Measurements from ENCODE around the gene CCDC152.
"Not testable (repeated sequence)": the region's sequence is repeated elsewhere in the genome, so short reads cannot be mapped to it uniquely, and the experiment has no call there.

The CCDC152 gene, protein sequence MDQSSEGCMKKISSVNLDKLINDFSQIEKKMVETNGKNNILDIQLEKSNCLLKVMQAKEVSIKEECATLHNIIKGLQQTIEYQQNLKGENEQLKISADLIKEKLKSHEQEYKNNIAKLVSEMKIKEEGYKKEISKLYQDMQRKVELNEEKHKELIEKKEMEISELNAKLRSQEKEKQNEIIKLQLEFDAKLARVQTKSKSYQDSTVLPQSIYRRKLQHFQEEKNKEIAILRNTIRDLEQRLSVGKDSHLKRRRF

DNA sequence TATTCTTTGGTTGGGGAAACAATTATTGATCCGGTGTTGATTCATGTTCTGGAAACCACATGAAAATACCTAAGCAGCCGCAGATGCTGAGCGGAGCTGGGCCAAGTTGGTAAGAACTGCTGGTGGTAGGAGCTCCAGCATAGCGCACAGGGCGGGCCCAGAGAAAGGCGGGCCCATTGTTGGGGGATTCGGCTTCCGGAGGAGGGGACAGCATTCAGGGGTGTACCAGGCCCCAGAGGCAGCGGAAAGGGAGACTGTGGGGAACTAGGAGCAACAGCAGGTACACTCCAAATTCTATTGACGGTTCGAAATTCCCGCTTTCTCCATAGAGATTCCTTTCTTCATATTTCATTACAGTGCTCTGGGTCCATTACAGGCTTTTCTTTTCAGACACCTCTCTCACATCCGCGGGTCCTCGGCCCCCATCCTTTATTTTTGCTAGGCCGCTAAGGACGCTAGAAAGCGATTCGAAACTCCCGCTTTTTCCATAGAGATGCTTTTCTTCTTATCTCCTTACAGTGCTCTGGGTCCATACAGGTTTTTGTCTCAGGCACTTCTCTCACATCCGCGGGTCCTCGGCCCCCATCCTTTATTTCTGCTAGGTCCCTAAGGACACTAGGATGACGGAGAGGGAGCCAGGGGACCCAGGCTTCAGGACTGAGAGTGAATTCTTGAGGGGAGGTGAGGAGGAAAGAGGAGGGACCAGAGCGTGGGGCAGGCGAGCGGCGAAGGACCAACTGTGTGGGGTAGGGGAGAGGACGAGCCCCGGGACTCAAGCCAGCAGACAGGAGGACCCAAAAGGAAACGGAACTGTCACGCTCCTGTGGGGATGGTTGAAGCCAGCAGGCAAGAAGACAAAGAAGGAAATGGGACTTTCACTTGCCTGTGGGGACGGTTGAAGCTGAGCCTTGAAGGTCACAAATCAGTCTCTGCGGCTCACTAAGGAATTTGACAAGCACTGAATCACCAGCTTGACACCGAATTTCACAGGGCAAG is at the start of gene CCDC152:
TSS of gene CCDC152 (plus strand) at position 213 of the 996 bp plus-strand sequence. CDS start 2,304 bp downstream, outside the sequence.
- DNase-seq = no peak

DNA sequence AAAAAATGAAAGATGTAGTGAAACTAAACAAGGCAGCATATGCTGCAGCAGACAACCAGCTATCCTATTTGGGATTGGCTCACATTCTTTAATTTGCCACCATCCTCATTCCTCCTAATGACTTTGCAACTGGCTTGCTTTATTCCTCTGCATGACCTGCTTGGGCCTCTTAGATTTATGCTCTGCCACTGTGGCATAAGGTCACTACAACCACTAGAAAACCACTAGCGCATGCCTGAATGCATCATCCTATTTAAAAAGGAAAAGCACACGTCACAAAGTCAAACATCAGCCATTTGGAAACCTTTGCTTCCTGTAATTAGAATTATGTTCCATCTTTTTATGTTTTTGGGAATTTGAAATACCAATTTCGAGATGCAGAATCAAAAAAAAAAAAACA is 40.8 kb upstream of the CCDC152 start:
- DNase-seq = no peak

DNA sequence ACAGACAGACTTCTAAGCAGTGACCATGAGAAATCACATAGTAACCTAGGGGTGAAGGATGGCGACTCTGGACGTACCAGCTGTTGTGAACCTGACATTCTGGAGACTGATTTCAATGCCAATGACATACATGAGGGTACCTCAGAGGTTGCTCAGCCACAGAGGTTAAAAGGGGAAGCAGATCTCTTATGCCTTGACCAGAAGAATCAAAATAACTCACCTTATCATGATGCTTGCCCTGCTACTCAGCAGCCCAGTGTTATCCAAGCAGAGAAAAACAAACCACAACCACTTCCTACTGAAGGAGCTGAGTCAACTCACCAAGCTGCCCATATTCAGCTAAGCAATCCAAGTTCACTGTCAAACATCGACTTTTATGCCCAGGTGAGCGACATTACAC is 38.0 kb upstream of the CCDC152 start:
- DNase-seq = no peak

DNA sequence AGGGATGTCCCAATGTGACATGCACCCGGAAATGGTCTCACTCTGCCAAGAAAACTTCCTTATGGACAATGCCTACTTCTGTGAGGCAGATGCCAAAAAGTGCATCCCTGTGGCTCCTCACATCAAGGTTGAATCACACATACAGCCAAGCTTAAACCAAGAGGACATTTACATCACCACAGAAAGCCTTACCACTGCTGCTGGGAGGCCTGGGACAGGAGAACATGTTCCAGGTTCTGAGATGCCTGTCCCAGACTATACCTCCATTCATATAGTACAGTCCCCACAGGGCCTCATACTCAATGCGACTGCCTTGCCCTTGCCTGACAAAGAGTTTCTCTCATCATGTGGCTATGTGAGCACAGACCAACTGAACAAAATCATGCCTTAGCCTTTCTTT is 37.6 kb upstream of the CCDC152 start:
- DNase-seq = no peak

DNA sequence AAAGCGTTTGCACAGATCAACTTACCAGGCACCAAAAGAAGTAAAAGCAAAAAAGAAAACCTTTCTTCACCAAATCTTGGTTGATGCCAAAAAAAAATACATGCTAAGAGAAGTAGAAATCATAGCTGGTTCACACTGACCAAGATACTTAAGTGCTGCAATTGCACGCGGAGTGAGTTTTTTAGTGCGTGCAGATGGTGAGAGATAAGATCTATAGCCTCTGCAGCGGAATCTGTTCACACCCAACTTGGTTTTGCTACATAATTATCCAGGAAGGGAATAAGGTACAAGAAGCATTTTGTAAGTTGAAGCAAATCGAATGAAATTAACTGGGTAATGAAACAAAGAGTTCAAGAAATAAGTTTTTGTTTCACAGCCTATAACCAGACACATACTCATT is 36.4 kb upstream of the CCDC152 start:
- DNase-seq = no peak

DNA sequence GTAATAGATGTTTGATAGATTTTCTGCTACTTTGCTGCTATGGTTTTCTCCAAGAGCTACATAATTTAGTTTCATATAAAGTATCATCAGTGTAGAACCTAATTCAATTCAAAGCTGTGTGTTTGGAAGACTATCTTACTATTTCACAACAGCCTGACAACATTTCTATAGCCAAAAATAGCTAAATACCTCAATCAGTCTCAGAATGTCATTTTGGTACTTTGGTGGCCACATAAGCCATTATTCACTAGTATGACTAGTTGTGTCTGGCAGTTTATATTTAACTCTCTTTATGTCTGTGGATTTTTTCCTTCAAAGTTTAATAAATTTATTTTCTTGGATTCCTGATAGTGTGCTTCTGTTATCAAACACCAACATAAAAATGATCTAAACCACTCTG is 35.1 kb upstream of the CCDC152 start:
- DNase-seq = no peak

DNA sequence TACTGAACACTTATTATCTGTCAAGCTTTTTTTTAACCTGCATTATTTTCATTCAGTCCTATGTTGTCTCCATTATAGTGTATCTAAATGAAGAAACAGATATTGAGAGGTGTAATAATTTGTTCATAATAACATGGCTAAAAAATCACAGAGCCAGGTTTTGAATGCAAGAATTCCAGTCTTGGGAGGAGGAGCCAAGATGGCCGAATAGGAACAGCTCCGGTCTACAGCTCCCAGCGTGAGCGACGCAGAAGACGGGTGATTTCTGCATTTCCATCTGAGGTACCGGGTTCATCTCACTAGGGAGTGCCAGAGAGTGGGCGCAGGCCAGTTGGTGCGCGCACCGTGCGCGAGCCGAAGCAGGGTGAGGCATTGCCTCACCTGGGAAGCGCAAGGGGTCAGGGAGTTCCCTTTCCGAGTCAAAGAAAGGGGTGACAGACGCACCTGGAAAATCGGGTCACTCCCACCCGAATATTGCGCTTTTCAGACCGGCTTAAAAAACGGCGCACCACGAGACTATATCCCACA is 22.0 kb upstream of the CCDC152 start:
- DNase-seq = not testable (repeated sequence)

DNA sequence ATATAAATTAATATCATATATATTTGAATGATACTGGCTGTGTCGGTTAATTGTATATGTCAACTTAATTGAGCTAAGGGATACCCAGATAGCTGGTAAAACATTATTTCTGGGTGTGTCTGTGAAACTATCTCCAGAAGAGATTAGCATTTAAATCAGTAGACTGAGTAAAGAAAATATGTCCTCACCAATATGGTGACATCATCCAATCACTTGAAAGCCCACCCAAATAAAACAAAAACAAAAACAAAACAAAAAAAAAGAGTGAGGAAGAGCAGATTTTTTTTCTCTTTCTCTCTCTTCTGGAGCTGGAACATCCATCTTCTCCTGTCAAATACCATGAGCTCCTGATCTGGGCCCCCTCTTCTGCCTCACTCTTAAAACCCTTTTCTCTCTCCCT is 15.7 kb upstream of the CCDC152 start:
- no peak for DNase-seq

DNA sequence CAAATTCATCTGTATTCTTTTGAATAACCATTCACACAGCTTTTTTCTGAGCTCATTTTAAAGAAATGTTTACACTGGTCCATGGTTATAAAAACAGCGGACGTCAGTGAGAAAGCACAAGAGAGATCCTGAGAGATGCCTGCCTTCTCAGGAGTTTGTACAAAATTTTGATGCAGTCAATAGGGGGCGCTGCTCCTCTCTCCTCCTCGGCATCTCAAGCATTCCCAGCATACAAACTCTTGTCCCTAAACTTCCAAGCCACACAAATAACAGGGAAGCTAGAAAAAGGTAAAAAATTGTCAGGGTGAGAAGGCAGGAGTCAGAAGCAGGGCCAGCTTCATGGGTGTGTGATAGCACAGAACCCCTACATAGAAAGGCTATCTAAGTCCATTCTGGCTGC is 11.2 kb upstream of the CCDC152 start:
- DNase-seq = no peak

DNA sequence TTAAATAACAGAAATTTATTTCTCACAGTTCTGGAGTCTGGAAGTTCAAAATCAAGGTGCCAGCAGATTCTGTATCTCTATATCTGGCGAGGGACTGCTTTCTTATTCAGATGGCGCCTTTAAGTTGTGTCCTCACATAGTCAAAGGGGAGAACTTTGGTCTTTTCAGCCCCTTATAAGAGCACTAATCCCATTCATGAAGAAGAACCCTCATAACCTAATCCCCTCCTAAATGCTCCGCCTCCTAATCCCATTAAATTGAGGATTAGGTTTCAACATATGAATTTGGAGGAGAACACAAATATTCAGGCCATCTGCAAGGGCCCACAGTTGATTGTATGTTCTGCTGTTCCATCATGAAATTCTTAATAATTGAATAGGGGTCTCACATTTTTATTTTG is 10.8 kb upstream of the CCDC152 start:
- DNase-seq = no peak

DNA sequence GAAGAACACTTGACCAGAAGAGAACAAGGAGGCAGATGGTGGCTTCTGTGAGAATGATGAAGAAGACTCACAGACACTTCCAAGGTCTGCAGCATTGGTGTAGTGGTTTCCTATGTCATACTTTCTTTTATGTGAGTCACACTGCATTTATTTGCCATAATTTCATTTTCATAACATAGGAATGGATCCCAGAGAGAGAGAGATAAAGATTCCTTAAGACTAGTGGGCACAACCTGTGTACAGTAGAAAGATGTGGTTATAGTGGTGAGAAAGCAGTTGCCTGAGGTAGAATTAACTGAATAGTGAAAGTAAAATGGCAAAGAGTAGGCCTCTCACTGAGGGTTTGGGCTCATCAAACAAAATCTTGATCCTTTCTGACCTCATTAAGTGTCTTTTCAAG is 7.6 kb upstream of the CCDC152 start:
- no peak for DNase-seq

DNA sequence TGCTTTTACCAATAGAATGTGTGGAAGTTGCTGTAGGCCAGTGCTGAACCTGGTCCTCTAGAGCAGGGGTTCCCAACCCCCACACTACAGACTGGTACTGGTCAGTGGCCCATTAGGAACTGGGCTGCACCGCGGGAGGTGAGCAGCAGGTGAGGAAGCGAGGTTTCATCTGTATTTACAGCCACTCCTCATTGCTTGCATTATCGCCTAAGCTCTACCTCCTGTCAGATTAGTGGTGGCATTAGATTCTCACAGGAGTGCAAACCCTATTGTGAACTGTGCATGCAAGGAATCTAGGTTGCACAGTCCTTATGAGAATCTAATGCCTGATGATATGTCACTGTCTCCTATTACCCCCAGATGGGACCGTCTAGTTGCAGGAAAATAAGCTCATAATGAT is 6.1 kb upstream of the CCDC152 start:
- DNase-seq = no peak

DNA sequence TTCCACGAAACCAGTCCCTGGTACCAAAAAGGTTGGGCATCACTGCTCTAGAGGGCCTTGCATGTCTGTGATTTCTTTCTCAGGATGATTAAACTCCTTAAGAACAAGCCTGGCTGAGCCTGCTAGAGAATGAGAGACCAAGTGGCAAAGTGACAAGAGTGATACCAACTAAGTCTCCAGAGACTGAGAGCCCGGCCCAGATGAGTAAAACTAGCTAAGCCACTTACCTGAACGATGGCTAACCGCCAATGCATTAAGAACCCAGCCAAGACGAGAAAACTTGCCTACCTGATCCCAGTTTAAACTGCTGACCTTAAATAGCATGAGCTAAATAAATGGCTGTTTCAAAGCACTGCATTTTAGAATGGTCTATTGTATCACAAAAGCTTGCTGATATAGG is 5.6 kb upstream of the CCDC152 start:
- no peak for DNase-seq

DNA sequence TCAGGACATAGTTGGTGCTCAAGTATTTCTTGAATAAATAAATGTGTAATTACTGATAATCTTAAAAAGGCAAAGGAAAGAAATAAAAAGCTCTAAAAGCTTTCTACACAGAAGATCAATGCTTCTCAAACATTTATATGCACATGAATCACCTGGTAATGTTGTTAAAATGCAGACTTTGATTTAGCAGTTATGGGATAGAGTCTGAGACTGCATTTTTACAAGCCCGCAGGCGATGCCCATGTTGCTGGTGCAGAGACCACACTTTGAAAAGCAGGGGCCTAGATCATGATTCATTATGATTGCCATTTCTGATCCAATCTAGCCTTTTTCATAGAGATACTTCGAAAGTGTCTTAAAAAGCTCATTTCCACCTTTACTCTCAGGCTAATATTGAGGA is 3.5 kb upstream of the CCDC152 start:
- DNase-seq = no peak

DNA sequence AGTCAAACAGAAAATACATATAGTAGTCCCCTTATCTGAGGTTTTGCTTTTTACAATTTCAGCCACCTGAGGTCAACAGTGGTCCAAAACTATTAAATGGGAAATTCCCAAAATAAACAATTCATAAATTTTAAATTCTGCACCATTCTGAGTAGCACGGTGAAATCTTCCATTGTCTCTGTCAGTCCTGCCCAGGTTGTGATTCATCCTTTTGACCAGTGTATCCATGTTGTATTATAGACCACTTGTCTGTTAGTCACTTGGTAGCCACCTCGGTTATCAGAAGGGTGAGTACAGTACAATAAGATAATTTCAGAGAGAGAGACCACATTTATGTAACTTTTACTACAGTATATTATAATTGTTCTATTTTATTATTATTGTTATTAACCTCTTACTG is 2.8 kb downstream of the CCDC152 start:
- DNase-seq = no peak

DNA sequence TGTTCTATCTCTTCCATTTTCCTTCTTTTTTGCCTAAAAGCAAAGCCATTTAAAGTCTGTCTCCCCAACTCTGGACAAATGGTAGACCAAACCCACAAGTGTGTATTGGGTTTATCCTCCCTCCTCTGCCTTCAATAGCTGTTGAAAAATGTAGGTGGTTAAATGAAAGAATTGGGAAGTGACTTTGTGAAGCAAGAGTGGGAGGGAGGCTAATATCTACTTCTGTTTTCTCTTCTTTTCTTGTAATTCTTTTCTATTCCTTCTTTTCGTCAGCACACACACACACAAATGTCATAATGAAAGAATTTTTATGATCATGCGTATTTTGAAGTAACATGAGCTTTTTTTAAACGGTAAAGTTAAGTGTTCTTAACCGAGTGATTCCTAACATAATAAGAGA is 3.8 kb downstream of the CCDC152 start:
- no peak for DNase-seq

DNA sequence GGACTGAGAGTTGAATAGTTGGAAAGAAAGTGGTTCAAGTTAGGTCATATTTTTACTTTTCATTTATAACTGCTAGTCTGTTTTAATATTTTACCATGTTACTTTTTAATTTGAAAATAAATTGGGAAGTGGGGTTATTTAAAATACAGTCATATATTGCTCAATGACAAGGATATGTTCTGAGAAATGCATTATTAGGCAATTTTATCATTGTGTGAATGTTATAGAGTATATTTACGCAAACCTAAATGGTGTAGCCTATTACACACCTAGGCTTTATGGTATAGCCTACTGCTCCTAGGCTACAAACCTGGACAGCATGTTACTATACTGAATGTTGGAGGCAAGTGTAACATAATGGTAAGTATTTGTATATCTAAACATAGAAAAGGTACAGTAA is 5.2 kb downstream of the CCDC152 start:
- DNase-seq = no peak

DNA sequence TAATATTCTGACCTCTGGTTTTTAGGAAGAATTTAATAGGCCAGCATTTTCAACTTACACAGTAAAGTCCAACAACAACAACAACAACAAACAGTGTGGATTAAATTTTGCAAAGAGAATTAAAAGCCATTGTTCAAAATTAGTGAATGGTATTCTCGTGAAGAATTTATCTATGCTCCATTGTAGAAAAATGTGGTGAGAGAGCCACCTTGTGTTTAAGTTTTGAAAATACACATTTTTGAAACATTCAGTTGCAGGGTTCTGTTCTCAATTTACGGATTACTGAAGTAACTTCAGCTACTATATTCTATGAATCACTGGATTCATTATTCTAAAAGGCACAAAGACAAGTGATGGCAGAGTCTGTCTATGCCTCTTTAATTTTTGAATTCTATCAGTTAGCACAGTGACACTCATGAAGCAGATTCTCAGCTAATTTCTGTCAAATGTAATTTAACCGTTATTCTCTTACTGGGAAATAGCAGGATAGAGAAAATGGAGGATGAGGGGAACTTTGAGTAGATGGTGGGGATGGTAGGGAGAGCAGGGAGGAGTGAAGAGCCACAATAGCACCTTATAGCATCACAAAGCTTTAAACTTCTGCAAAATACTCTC is 11.0 kb downstream of the CCDC152 start:
- no peak for DNase-seq

DNA sequence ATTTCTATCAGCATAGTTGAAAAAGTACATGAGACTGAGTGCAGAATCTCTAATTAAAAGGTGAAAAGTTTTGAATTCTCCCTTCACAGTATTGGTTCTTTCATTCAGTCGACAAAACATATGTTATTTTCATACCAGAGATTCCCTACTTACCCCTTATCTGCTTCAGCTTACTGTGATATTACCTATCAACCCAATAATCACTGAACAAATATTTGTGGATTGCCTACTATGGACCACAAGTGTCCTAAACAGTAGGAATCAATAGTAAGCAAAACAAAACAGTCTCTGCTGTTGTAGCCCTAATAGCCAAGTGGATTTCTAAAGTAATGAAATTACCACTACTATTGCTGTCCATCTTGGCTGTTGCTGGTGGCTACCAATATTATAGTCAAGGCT is 11.5 kb downstream of the CCDC152 start:
- DNase-seq = no peak

DNA sequence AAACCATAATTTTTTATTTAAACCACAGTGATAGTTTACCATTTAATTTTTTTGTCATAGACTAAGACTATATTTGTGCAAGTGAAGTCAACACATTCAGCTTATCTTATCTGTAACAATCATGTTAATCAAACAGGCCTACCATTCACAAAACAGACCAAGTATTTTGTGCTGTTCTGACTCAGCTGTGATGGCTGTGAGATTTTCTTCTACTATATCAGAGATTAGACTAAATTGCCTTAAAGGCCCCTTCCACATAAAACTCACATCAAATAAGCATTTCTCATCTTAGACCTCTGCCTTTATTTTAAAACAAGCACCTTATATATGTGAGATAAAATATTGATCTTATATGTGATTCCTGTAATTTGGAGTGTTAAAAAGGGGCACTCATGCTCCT is 13.4 kb downstream of the CCDC152 start:
- no peak for DNase-seq

DNA sequence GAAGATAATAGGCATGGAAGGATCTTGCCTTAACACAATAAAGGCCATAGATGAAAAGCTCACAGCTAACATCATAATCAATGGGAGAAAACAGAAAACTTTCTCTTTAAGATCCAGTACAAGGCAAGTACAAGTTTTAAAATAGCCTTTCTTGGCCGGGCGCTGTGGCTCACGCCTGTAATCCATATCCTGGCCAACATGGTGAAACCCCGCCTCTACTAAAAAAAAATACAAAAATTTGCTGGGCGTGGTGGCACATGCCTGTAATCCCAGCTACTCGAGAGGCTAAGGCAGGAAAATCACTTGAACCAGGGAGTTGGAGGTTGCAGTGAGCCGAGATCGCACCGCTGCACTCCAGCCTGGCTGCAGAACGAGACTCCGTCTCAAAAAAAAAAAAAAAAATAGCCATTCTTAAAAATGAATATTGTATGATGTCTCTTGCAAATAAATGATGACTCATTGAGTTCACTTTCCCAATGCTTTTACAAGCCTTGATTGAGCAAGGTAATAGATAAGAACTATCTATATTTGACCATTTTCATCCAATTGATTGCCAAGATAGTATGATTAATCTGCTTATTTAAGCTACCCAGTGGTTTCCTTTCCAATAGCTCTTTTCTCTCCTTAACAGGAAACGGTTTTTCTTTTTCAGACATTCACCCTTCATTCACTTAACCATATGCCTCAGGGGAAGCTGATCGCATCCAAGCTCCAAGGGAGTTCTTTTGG is 15.8 kb downstream of the CCDC152 start:
- no peak for DNase-seq

DNA sequence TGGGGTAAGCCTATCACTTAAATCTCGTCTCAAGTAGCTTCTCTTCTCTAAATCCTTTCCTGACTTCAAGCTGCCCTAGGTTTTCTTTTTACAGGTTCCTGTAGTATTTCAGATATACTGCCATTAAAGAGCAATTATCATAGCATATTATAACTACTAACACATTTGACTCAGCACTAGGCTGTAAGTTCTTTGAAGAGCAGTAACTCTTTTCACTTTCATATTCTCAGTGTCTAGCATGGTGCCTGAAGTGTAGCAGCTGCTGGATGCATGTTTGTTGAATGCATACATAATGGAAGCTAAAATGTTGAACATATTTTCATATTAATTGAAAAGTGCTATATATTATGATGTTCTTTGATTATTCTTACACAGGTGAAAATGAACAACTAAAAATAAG is 22.5 kb downstream of the CCDC152 start:
- no peak for DNase-seq

DNA sequence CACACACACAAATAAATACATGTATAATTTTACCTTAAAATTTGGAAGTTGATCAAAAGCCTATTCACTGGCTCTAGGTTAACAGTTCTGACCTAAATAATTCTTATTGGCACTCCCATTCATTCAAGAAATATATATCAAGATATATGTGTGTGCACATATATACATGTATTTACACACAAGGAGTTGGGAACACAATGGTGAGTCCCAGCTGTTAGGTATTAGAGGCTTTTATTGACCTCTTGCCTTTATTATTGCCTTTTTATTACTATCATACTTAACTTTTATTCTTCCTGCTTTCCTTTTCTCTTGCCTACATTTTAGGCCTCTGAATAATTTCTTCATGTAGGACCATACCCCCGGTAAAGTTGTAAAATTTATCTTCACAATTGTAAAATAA is 25.0 kb downstream of the CCDC152 start:
- DNase-seq = no peak
